Breast epithelium (tissue), 4 donors: ENCODE results near the gene NUP88. TPM values are rescaled to one million over a fixed set of nuclear protein-coding genes. Genes with fewer than 3 reads are reported as not detected.
A peak's percentile ranks its signal among the peaks of the same experiment; 100 is the strongest.

ENCODE experiments used
- DNase-seq, 2 donors: peaks; one replicate each; pipeline ENCODE4 v3.0.0-alpha.2; 2019; ENCODE audit warnings: low spot score in 2 of 2
- H3K27ac ChIP-seq, 2 donors: fragments of 200-600 bp; sonication (generic) in 1 of 2; one replicate each; pipeline ENCODE4 v1.5.1; 2016 to 2019; ENCODE audit warnings: mild to moderate bottlenecking in 1 of 2
- H3K27me3 ChIP-seq, 2 donors: fragments of 200-600 bp; sonication (generic) in 1 of 2; one replicate each; pipeline versions ENCODE4 v1.5.1 to v1.6.0; 2017 to 2019; ENCODE audit warnings: control low read depth in 1 of 2, mild to moderate bottlenecking in 1 of 2
- H3K36me3 ChIP-seq: fragments of 200-600 bp; one replicate; pipeline ENCODE4 v1.5.1; 2019
- H3K4me1 ChIP-seq, 2 donors: fragments of 200-600 bp; sonication (generic); one replicate each; pipeline ENCODE4 v1.5.1; 2016 to 2019; ENCODE audit warnings: control low read depth in 1 of 2
- H3K4me3 ChIP-seq, 3 donors: fragments of 200-600 bp; sonication (generic); 1 replicate in 2 of 3; 2 replicates in 1 of 3; pipeline ENCODE4 v1.5.1; 2016 to 2019; ENCODE audit warnings: mild to moderate bottlenecking in 3 of 3, moderate library complexity in 2 of 3
- H3K9me3 ChIP-seq, 2 donors: fragments of 200-600 bp; sonication (generic) in 1 of 2; one replicate each; pipeline ENCODE4 v1.5.1; 2016 to 2019; ENCODE audit warnings: control low read depth in 1 of 2
- CTCF ChIP-seq, 3 donors: fragments of 450-650 bp; IDR thresholded peaks; one replicate each; pipeline ENCODE4 v1.5.1; 2016 to 2017; ENCODE audit warnings: antibody characterized with exemption in 3 of 3, mild to moderate bottlenecking in 3 of 3, moderate library complexity in 3 of 3
- POLR2A ChIP-seq: fragments of 450-650 bp; IDR thresholded peaks from one replicate; pipeline ENCODE4 v1.6.1; 2016; ENCODE audit warnings: antibody characterized with exemption, mild to moderate bottlenecking, moderate library complexity
- POLR2AphosphoS5 ChIP-seq, 3 donors: sonication (generic); formaldehyde crosslinking; IDR thresholded peaks; one replicate each; pipeline ENCODE4 v1.6.1; 2017; ENCODE audit warnings: antibody characterized with exemption in 3 of 3
- intact Hi-C: fragments of 100-400 bp; cut with DNase I; formaldehyde crosslinking; loops from one replicate; pipeline ENCODE4 v1.15.1; 2023; ENCODE audit warnings: low total_unique reads
- total RNA-seq, 3 donors: library from RNA; depleted of rRNA; stranded (reverse); fragments of >200 nt; gene quantifications; one replicate each; pipeline ENCODE4 v1.1.0, GENCODE V29; 2016

Gene NUP88
- total RNA-seq, 3 donors from 2014 or later: 52.8 to 139 (median 102) TPM

GRCh38 chr17:5418858-5419355, 555 bp downstream of the NUP88 start:
- H3K4me3 ChIP-seq: peak overlapping the region; percentile 78 to 91 (median 90)
- no peak for TF ChIP-seq POLR2A
- peak in 1 of 3 donors; percentile 10 for TF ChIP-seq CTCF (IDR thresholded peaks at IDR 0.05)
- peaks cover 0 to 28% of the 10 kb centered on the region in 2 donors for H3K4me1 ChIP-seq
- no peak for DNase-seq
- no peaks in the 10 kb centered on the region for H3K9me3 ChIP-seq
- intact Hi-C loops: loop anchor here (10.0 kb wide), 1 partner anchor 1744 kb away; no protein-coding TSS in a partner anchor
- peak overlapping the region; percentile 89 to 92 for H3K27ac ChIP-seq
- H3K27me3 ChIP-seq: no peaks in the 10 kb centered on the region
- H3K36me3 ChIP-seq: no peaks in the 10 kb centered on the region

- Histone ChIP-seq H3K27ac (no peak overlapping the region), H3K4me3 (peak overlapping the region in 1 of 3 donors; percentile 16), H3K4me1 (peaks cover 0 to 28% of the 10 kb centered on the region in 2 donors), H3K36me3 (no peaks in the 10 kb centered on the region), H3K27me3 (no peaks in the 10 kb centered on the region), H3K9me3 (no peaks in the 10 kb centered on the region)
- DNase-seq: no peak
- no peak for TF ChIP-seq POLR2AphosphoS5 (IDR thresholded peaks at IDR 0.05)
- TF ChIP-seq CTCF (IDR thresholded peaks at IDR 0.05): no peak
- TF ChIP-seq POLR2A: no peak
- intact Hi-C loops: loop anchor here (10.0 kb wide), 1 partner anchor 1742 kb away; no protein-coding TSS in a partner anchor
Measured at GRCh38 chr17:5416901-5417300, 2.6 kb downstream of the NUP88 start.

- peaks cover 10% of the 10 kb centered on the region for H3K36me3 ChIP-seq
- intact Hi-C loops: loop anchor here (10.0 kb wide), 1 partner anchor 1739 kb away; no protein-coding TSS in a partner anchor
- H3K27me3 ChIP-seq: no peaks in the 10 kb centered on the region
- H3K9me3 ChIP-seq: no peaks in the 10 kb centered on the region
- peaks cover 0 to 19% of the 10 kb centered on the region in 2 donors for H3K4me1 ChIP-seq
- TF ChIP-seq CTCF (IDR thresholded peaks at IDR 0.05) (no peak), POLR2A (no peak), POLR2AphosphoS5 (IDR thresholded peaks at IDR 0.05) (no peak)
- no peak for DNase-seq
- no peak overlapping the region for H3K4me3 ChIP-seq
- H3K27ac ChIP-seq: no peak overlapping the region
Measured at GRCh38 chr17:5413682-5414081, 5.8 kb downstream of the NUP88 start.

GRCh38 chr17:5410594-5411272, 8.7 kb downstream of the NUP88 start:
- Histone ChIP-seq H3K9me3 (no peaks in the 10 kb centered on the region), H3K27me3 (no peaks in the 10 kb centered on the region), H3K27ac (no peak overlapping the region), H3K4me3 (no peak overlapping the region), H3K36me3 (peaks cover 14% of the 10 kb centered on the region), H3K4me1 (no peaks in the 10 kb centered on the region)
- intact Hi-C loops: loop anchor here (10.0 kb wide), 1 partner anchor 1736 kb away; no protein-coding TSS in a partner anchor
- TF ChIP-seq CTCF (IDR thresholded peaks at IDR 0.05): no peak
- no peak for TF ChIP-seq POLR2A
- no peak for TF ChIP-seq POLR2AphosphoS5 (IDR thresholded peaks at IDR 0.05)
- DNase-seq: no peak

GRCh38 chr17:5408186-5408585, 11.3 kb downstream of the NUP88 start:
- peaks cover 20% of the 10 kb centered on the region for H3K36me3 ChIP-seq
- H3K27me3 ChIP-seq: no peaks in the 10 kb centered on the region
- H3K4me3 ChIP-seq: no peak overlapping the region
- TF ChIP-seq POLR2A (no peak), POLR2AphosphoS5 (IDR thresholded peaks at IDR 0.05) (no peak), CTCF (IDR thresholded peaks at IDR 0.05) (no peak)
- intact Hi-C loops: no loop called here
- H3K27ac ChIP-seq: no peak overlapping the region
- no peak for DNase-seq
- H3K9me3 ChIP-seq: no peaks in the 10 kb centered on the region
- H3K4me1 ChIP-seq: no peaks in the 10 kb centered on the region
